ENCODE data around the gene TNS4.

DNA sequence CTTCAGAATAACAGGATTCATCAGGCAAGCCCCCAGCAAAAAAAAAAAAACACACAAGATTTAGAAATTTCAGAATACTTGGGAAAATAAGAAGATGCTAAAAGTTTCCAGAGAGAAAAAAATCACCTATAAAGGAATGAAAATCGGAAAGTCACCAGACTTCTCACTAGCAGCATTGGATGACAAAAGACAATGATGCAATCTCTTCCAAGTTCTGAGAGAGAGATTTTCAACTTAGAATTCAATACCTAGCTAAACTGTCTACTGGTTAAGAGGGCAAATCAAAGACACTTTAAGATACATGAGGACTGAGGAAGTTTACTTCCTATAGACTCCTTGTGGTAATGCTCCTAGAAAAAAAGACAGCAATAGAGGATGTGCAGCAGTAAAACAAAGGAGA, 23.9 kb upstream of the TNS4 start:
- no peak for TF ChIP-seq POLR2AphosphoS5 (IDR thresholded peaks at IDR 0.05; ENCODE audit: low read depth)
- TF ChIP-seq, protein P1, sequence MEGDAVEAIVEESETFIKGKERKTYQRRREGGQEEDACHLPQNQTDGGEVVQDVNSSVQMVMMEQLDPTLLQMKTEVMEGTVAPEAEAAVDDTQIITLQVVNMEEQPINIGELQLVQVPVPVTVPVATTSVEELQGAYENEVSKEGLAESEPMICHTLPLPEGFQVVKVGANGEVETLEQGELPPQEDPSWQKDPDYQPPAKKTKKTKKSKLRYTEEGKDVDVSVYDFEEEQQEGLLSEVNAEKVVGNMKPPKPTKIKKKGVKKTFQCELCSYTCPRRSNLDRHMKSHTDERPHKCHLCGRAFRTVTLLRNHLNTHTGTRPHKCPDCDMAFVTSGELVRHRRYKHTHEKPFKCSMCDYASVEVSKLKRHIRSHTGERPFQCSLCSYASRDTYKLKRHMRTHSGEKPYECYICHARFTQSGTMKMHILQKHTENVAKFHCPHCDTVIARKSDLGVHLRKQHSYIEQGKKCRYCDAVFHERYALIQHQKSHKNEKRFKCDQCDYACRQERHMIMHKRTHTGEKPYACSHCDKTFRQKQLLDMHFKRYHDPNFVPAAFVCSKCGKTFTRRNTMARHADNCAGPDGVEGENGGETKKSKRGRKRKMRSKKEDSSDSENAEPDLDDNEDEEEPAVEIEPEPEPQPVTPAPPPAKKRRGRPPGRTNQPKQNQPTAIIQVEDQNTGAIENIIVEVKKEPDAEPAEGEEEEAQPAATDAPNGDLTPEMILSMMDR (IDR thresholded peaks at IDR 0.05; ENCODE audit: insufficient read depth, low read length), result no peak

All from HL-60 (cell line).